Ascending aorta (tissue), 2 donors: ENCODE measurements around the gene MVB12B. TPM values are rescaled to one million over a fixed set of nuclear protein-coding genes. Genes with fewer than 3 reads are reported as not detected.

ENCODE experiments used
- DNase-seq, 2 donors: peaks; one replicate each; pipeline ENCODE4 v3.0.0-alpha.2; 2019; ENCODE audit warnings: low spot score in 2 of 2
- H3K27ac ChIP-seq, 2 donors: fragments of 200-600 bp; sonication (generic); one replicate each; pipeline ENCODE4 v1.5.1; 2016 to 2017; ENCODE audit warnings: mild to moderate bottlenecking in 1 of 2
- H3K27me3 ChIP-seq: fragments of 200-600 bp; sonication (generic); one replicate; pipeline ENCODE4 v1.5.1; 2017
- H3K36me3 ChIP-seq, 2 donors: fragments of 200-600 bp; sonication (generic); one replicate each; pipeline ENCODE4 v1.5.1; 2016
- H3K4me1 ChIP-seq, 2 donors: fragments of 200-600 bp; sonication (generic); one replicate each; pipeline ENCODE4 v1.5.1; 2016 to 2017; ENCODE audit warnings: mild to moderate bottlenecking in 1 of 2
- H3K4me3 ChIP-seq, 2 donors: fragments of 200-600 bp; sonication (generic); one replicate each; pipeline ENCODE4 v1.5.1; 2016 to 2017; ENCODE audit warnings: mild to moderate bottlenecking in 1 of 2
- H3K9me3 ChIP-seq, 2 donors: fragments of 200-600 bp; sonication (generic); one replicate each; pipeline ENCODE4 v1.5.1; 2016
- CTCF ChIP-seq, 3 experiments: fragments of 200-600 bp in 2 of 3; fragments of 450-650 bp in 1 of 3; sonication (generic) in 2 of 3; IDR thresholded peaks; one replicate each; pipeline ENCODE4 v1.5.1; 2016 to 2019; ENCODE audit warnings: antibody characterized with exemption in 3 of 3, mild to moderate bottlenecking in 1 of 3, moderate library complexity in 1 of 3
- intact Hi-C: fragments of 100-400 bp; cut with DNase I; formaldehyde crosslinking; loops from one replicate; pipeline ENCODE4 v1.15.1; 2023
- total RNA-seq: library from RNA; depleted of rRNA; stranded (reverse); fragments of >200 nt; gene quantifications from one replicate; pipeline ENCODE4 v1.1.0, GENCODE V29; 2016

MVB12B gene
- total RNA-seq, 1 donor from 2014 or later = 9.4 TPM

GRCh38 chr9:126420643-126421564 lies 94.3 kb downstream of the MVB12B start:
- Histone ChIP-seq H3K9me3 (no peaks in the 10 kb centered on the region), H3K4me1 (no peaks in the 10 kb centered on the region), H3K36me3 (peaks cover 9 to 34% of the 10 kb centered on the region in 2 donors), H3K4me3 (no peak overlapping the region), H3K27me3 (no peaks in the 10 kb centered on the region), H3K27ac (no peak overlapping the region)
- intact Hi-C loops = no loop called here
- peak in 1 of 2 donors; percentile 30 for DNase-seq
- TF ChIP-seq CTCF (IDR thresholded peaks at IDR 0.05) = no peak

- H3K4me3 ChIP-seq = no peak overlapping the region
- TF ChIP-seq CTCF (IDR thresholded peaks at IDR 0.05) = no peak
- no peaks in the 10 kb centered on the region for H3K27me3 ChIP-seq
- H3K27ac ChIP-seq = no peak overlapping the region
- no peak for DNase-seq
- H3K4me1 ChIP-seq = no peaks in the 10 kb centered on the region
- H3K36me3 ChIP-seq = peaks cover 9 to 34% of the 10 kb centered on the region in 2 donors
- intact Hi-C loops = no loop called here
- no peaks in the 10 kb centered on the region for H3K9me3 ChIP-seq
Observed at GRCh38 chr9:126421567-126422428, 95.2 kb downstream of the MVB12B start.

GRCh38 chr9:126423142-126423915 lies 96.7 kb downstream of the MVB12B start:
- no peaks in the 10 kb centered on the region for H3K4me1 ChIP-seq
- H3K27me3 ChIP-seq = no peaks in the 10 kb centered on the region
- H3K36me3 ChIP-seq = peaks cover 9 to 34% of the 10 kb centered on the region in 2 donors
- no peak for DNase-seq
- no peak overlapping the region for H3K27ac ChIP-seq
- intact Hi-C loops = no loop called here
- TF ChIP-seq CTCF (IDR thresholded peaks at IDR 0.05) = no peak
- H3K9me3 ChIP-seq = no peaks in the 10 kb centered on the region
- H3K4me3 ChIP-seq = no peak overlapping the region

GRCh38 chr9:126423916-126424185 lies 97.2 kb downstream of the MVB12B start:
- no peak overlapping the region for H3K4me3 ChIP-seq
- H3K27me3 ChIP-seq = no peaks in the 10 kb centered on the region
- TF ChIP-seq CTCF (IDR thresholded peaks at IDR 0.05) = no peak
- no peak overlapping the region for H3K27ac ChIP-seq
- no peak for DNase-seq
- peaks cover 9 to 34% of the 10 kb centered on the region in 2 donors for H3K36me3 ChIP-seq
- no peaks in the 10 kb centered on the region for H3K9me3 ChIP-seq
- H3K4me1 ChIP-seq = no peaks in the 10 kb centered on the region
- intact Hi-C loops = no loop called here

- Histone ChIP-seq H3K36me3 (peaks cover 9 to 34% of the 10 kb centered on the region in 2 donors), H3K27ac (no peak overlapping the region), H3K27me3 (no peaks in the 10 kb centered on the region), H3K4me3 (no peak overlapping the region), H3K9me3 (no peaks in the 10 kb centered on the region), H3K4me1 (no peaks in the 10 kb centered on the region)
- no peak for TF ChIP-seq CTCF (IDR thresholded peaks at IDR 0.05)
- intact Hi-C loops = no loop called here
- DNase-seq = no peak
Observed at GRCh38 chr9:126424511-126424910, 97.9 kb downstream of the MVB12B start.
